SH-SY5Y (cell line): ENCODE results near the gene AOPEP.

Source experiments
- GATA2 ChIP-seq: IDR thresholded peaks from 2 replicates; pipeline ENCODE4 v1.6.1; 2011; ENCODE audit warnings: mild to moderate bottlenecking, low read depth, low read length
- GATA3 ChIP-seq: IDR thresholded peaks from 2 replicates; pipeline ENCODE4 v1.6.1; 2011; ENCODE audit warnings: low read depth, mild to moderate bottlenecking, low read length, moderate library complexity

The AOPEP gene

DNA sequence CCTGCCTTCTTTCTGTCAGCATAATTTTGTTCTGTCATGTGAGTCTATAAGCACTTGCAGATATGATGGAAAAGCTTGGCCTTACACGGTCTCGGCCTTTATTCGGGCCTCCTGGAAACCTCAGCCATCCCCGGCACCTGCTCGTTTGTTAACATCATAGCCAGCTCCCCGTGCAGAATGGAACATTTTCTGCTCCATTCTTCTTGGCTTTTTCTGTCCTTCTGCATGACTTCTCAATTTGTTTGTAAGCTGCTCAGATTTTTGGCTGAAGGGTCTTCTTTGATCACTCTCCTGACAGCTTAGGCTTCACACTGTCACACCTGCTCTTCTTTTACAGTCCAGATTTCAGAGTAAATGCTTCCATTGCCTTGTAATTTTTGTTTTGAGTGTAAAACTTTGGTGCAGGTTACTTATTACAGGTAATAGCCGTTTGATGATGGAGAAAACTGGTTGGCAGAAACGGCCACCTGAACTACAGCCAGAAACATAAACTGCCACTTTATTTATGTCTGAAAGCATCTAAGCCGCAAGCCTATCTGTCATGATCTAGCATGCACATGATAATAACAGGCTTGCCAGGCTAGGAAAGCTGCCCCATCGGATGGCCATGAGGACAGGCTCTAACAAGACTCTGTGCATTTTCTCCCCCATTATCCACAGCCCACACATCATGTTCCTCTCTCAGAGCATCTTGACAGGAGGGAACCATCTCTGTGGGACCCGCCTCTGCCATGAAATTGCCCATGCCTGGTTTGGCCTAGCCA, 197.0 kb downstream of the AOPEP start:
- TF ChIP-seq GATA3 (peak; percentile 43; the same call in 1 of the 2 replicates), GATA2 (peak; percentile 86)

DNA sequence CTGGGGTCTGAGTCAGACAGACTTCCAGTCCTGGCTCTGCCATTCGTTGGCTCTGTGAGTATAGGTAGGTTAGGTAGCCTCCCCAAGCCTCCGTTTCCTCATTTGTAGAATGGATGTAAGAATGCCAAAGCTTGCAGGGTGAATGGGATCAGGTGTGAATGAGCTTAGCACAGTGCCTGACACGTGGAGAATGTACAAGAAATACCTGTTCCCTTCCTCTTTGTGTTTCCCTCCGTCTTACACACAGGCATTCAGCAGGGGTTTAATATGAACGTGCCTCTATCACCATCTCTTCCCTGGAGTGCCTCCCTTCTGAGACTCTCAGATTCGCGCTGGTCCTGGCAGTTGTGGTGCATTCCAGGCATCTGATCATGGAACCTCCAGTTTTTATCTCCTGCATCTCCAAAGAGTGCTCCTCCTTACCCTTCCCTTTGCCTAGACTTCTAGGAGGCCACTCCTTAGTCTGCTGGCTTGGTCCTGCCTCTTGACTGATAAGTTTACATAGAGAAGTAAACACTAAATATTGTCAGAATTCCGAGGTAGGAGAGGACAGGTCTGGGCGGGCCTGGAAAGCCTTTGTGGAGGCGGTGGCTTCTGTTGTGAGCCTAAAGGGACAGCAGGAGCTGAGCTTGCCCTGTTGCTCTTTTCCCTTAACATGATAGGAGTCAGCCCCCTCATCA, 199.4 kb downstream of the AOPEP start:
- no peak for TF ChIP-seq GATA3
- no peak for TF ChIP-seq GATA2

DNA sequence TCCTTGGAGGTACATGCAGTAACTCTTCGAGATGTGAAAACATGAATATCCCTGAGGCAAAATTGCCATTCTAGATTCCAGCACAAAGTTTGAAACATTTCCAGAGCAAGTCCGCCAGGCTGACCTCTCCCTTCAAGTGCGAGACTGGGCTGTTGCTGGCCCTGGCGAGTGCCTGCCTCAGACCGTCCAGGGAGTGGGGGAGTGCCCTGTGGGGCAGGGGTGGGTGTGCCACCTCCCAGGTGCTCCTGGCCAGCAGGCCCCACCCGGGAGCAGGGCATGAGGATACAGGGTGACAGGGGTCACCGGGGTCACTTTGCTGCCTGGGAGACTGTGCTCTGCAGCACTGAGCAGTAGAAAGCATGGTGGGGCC, 199.9 kb downstream of the AOPEP start:
- no peak for TF ChIP-seq GATA2
- TF ChIP-seq GATA3: no peak

DNA sequence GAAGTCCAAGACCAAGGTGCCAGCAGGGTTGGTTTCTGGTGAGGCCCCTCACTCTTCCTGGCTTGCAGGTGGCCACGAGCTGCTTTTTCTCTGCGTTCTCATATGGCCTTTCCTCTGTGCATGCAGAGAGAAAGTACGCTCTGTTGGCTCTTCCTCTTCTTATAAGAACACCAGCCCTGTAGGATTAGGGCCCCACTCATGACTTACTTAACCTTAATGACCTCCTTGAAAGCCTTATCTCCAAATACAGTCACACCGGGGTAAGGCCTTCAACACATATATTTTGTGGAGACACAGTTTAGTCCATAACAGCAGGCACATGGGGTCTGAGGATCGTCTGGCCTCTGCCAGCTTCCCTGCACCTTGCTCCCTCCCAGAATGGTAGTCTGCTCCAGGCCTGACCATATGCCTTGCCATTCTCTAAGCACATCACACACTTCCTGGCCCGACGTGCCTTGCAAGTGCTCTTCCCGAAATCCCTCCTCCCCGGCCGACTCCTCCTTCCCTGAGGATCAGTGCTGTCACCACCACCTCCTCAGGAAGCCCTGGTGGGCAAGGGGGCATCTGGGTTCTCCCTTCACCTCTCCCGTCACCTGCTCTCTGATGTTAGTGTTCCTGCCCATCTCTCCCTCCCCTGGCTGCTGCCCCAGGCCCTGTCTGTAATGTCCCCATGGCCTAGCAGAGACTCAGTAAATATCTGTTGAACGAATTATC, 200.7 kb downstream of the AOPEP start:
- TF ChIP-seq GATA3 (no peak), GATA2 (no peak)

DNA sequence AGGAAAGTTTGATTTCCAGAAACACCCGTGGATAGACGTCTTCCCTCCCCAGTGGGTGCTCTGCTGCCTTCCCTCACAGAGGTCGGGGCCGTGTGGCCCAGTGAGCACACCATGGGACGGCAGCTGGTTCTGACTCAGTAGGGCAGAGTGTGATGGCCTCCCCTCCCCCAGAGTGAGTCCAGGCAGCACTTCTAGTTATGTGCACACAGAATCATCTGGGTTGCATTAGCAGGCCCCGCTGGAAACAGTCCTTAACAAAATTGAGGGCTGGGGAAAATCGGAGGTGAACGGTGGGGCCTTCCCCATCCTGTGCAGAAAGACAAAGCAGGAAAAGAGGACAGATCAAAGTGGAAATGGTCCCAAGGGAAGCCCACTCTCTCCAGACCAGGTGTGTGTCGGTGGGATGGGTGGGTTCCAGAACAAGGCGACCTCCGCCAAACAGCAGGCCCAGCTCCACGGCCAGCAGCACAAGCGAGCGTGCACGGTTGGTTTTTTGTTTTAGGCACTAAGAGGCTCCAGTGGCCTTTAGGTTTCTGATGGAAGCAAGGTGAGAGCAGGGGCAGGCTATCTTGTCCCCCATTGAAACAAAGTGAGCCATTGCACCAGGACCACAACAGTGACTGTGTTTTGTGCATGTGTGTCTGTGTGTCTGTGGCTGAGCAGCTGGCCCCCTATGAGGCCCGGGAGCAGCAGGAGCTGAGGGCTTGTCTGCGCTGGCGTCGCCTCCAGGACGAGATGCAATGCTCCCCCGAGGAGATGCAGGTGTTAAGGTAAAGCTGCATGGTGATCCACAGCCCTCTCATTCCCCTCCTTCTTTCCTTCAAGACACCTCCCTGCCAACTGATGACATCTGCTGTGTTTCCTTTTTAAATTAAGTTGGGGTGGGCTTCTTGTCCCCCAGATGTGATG, 201.5 kb downstream of the AOPEP start:
- no peak for TF ChIP-seq GATA2
- TF ChIP-seq GATA3: no peak

DNA sequence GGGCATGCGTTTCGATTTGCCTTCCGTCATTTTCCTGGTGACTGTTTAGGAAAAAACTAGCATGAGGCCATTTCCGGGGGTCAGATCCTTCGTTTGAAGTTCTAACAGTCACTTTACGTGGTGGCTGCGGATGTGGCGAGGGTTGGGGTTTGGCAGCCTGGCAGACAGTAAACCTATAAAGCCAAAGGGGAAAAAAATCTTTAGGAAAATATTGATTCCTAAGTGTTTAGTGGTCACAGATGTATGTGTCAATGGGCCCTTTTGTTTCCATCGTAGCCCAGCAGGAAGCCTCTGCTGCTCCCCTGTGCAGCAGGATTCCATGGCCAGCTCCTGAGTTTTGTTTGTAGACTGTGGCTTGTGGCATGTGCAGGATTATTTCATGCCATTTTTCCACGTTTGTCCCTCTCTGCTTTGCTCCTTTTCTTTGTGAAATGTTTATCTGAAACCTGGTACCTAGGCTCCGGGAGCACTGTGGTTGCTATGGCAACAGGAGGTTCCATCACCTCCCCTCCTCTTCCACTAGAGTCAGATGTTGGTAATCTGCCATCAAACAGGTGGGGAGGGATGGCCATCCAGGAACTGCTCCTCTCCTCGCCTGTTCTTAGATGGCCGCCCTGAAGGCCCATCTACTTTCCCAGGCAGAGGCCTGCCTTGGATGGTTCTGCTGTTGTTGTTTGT, 202.3 kb downstream of the AOPEP start:
- TF ChIP-seq GATA2: no peak
- no peak for TF ChIP-seq GATA3

DNA sequence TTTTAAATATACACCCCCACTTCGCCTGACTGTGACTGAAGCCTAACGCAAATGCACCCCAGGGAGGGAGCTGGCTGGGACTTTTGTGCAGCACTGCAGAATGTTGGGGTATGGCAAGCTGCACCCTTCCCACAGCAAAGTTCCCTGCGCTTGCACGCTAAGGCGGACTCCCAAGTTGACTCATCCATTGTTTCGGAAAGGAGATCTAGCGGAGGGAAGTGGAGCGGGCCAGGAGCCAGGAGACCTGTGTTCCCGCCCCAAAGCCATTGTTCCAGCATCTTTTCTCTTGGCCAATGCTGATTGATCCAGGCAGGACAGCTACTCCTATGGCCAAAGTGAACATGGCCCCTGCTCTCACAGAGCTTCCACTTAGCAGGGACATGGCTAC, 202.9 kb downstream of the AOPEP start:
- TF ChIP-seq GATA2 (no peak), GATA3 (no peak)

DNA sequence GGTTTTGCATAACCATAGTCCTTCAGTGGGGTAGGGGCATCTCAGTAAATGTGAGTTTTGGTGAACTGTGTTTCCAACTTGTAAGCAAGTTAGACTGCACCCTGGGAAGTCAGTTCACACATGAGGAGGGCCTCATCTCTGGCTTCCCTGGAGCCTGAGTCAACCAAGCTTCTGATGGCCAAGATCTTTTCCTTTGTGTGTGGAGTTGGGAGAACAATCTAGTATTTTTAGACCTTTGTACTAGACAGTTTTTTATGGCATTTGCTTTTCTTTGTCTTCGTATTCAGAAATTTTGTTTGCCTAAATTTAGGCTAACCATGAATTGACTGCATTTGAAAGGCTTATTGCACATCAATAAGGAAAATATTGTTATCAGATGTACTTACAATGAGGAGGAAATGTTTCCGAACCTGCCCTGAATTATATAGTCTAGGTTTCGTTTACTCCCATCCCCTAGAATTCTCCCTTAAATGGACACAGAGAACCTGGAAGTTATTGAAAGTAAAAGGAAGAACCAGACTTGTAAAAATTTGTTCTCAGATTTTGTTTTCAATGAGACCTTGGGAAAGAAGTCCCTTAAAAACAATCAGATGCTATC, 204.6 kb downstream of the AOPEP start:
- TF ChIP-seq GATA2 (no peak), GATA3 (no peak)

DNA sequence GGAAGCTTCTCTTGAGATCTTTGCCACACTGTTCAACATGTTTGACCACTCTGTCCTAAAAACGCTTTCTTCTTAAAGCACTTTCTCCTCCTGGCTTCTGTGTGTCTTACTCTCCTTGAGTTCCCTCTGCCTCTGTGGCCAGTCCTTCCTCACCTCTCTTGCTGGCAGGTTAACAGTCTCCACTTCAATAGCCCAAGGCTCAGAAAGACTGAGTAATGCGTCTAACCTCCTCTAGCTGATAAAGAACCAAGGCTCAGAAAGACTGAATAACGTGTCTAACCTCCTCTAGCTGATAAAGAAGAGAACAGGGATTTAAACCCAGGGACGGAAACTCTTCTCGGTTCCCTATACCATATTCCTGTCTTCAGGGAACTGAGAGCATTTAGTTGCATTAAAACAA, 205.2 kb downstream of the AOPEP start:
- TF ChIP-seq GATA3 (no peak), GATA2 (no peak)

DNA sequence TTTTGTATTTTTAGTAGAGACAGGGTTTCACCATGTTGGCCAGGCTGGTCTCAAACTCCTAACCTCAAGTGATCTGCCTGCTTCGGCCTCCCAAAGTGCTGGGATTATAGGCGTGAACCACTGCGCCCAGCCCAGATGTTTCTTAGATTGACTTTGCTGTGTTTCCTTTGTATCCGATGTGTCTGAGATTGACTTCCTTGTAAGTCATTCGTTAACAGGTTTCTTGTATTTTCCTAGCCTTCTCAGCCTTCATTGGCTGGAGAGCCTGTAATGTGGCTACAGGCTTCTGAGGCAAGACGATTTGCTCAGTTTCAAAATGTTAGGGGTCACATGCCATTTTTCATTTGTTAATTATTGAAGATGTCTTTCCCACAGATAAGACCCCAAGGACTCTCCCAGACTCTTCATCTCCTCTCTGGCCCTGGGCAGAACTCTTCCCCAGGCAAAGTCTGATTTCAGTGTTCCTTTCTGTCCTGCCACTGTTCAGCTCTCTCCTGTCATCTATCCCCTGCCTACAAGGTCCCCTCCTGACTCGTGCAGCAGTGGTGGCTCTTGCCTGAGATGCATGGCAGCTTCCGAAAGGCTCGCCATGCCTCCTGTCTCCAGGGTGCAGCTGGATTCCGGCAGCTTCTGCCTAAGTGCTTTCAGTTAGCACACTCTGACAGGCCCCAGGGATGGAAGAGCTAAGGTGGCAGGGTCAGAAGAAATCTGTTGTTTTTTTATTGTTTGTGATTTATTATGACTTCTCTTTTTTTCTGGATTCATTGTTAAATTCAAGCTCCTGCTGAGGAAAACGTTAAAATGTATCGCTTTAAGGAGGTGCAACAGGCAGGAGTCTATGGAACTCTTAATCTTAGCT, 206.4 kb downstream of the AOPEP start:
- TF ChIP-seq GATA2 (no peak), GATA3 (no peak)

DNA sequence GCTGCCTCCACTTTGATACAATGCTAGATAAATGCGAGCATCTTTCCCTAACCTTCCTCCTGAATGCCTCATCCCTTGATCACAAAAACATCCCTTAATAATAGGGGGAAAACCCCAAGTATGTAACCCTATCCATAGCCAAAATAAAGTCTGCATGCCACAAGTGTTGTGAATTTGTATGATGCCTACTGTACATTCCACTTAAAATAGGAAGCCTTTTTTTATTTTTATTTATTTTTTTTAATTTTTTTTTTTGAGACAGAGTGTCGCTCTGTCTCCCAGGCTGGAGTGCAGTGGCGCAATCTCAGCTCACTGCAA, 207.0 kb downstream of the AOPEP start:
- TF ChIP-seq GATA3 (no peak), GATA2 (no peak)

DNA sequence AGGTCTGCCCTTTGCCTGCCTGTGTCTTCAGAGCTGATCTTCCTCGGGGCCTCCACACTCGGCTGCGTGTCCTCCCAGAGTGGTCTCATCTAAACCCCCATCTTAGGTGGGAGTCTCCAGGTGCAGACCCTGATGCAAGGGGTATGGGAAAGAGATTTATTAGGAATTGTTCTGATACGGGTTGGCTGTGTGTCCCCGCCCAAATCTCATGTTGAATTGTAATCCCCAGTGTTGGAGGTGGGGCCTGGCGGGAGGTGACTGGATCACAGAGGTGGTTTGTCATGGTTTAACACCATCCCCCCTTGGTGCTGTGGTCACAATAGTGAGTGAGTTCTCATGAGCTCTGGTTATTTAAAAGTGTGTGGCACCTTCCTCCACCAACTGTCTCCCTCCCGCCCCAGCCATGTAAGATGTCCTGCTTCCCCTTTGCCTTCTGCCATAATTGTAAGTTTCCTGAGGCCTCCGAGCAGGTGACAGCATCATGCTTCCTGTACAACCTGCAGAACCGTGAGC, 208.4 kb downstream of the AOPEP start:
- TF ChIP-seq GATA3 (no peak), GATA2 (no peak)
